B cell (primary cell): ENCODE measurements around the gene ZNF280C. TPM values are rescaled to one million over a fixed set of nuclear protein-coding genes. Genes with fewer than 3 reads are reported as not detected.

Experiments
- ATAC-seq: fragments of 200-7000 bp; cut with Tn5 transposase; one replicate; pipeline ENCODE4 v1.10.0; 2021; ENCODE audit warnings: low read depth, mild to moderate bottlenecking, moderate number of reproducible peaks, moderate library complexity
- CTCF ChIA-PET: fragments of 350-600 bp; sonication (Branson Sonifier 250); formaldehyde crosslinking; loops from one replicate; lab custom pipeline; 2021; ENCODE audit warnings: antibody characterized with exemption, inconsistent platforms; lab: Charles Lee
- POLR2A ChIA-PET: fragments of 350-600 bp; sonication (Branson Sonifier 250); formaldehyde crosslinking; loops from one replicate; lab custom pipeline; 2021; ENCODE audit warnings: antibody characterized with exemption; lab: Charles Lee
- DNase-seq: peaks from one replicate; pipeline ENCODE4 v3.0.0; 2013
- H2AFZ ChIP-seq: 2 replicates; pipeline ENCODE4 v1.6.1; 2012; ENCODE audit warnings: mild to moderate bottlenecking, low read depth, low read length; ENCODE audit not compliant: insufficient read depth, poor library complexity, severe bottlenecking
- H3K27ac ChIP-seq, 2 donors: 1 replicate in 1 of 2; 2 replicates in 1 of 2; pipeline ENCODE4 v1.5.1; 2012 to 2013; ENCODE audit warnings: low read length in 2 of 2, mild to moderate bottlenecking in 2 of 2, moderate library complexity in 1 of 2
- H3K27me3 ChIP-seq, 4 experiments: fragments of 200-600 bp in 1 of 4; sonication (generic) in 1 of 4; replicated peaks in 1 of 4; 1 replicate in 2 of 4; 2 replicates in 2 of 4; pipeline versions ENCODE4 v1.6.1 to v1.7.0; 2013 to 2016; ENCODE audit warnings: low read length in 3 of 4, mild to moderate bottlenecking in 2 of 4, mixed read lengths in 1 of 4, moderate library complexity in 1 of 4; ENCODE audit not compliant: insufficient read depth in 4 of 4, control insufficient read depth in 3 of 4; ENCODE audit errors: control extremely low read depth in 1 of 4
- H3K36me3 ChIP-seq, 2 experiments: replicated peaks in 1 of 2; 1 replicate in 1 of 2; 2 replicates in 1 of 2; pipeline versions ENCODE4 v1.6.1 to v1.7.1; 2013; ENCODE audit warnings: low read length in 1 of 2; ENCODE audit not compliant: insufficient read depth in 2 of 2, control insufficient read depth in 1 of 2; ENCODE audit errors: control extremely low read depth in 1 of 2, extremely low read depth in 1 of 2
- H3K4me1 ChIP-seq, 2 donors: fragments of 200-600 bp in 1 of 2; sonication (generic) in 1 of 2; 1 replicate in 1 of 2; 2 replicates in 1 of 2; pipeline versions ENCODE4 v1.5.1 to v1.6.1; 2013 to 2017; ENCODE audit warnings: low read length in 2 of 2; ENCODE audit not compliant: control insufficient read depth in 2 of 2, insufficient read depth in 2 of 2
- H3K4me2 ChIP-seq: replicated peaks from 2 replicates; pipeline ENCODE3; 2012; ENCODE audit warnings: mild to moderate bottlenecking, low read depth, low read length; ENCODE audit not compliant: poor library complexity, severe bottlenecking
- H3K4me3 ChIP-seq, 5 experiments: fragments of 200-600 bp in 1 of 5; sonication (generic) in 1 of 5; 1 replicate in 3 of 5; 2 replicates in 2 of 5; pipeline versions ENCODE4 v1.5.1 to v1.7.0; 2011 to 2016; ENCODE audit warnings: low read length in 4 of 5, mild to moderate bottlenecking in 4 of 5, low read depth in 2 of 5, control low read depth in 1 of 5, moderate library complexity in 1 of 5; ENCODE audit not compliant: insufficient read depth in 1 of 5; ENCODE audit errors: control extremely low read depth in 1 of 5, extremely low read depth in 1 of 5
- H3K79me2 ChIP-seq: fragments of 200-600 bp; sonication (generic); one replicate; pipeline ENCODE4 v1.6.0; 2016; ENCODE audit warnings: low read length; ENCODE audit not compliant: control insufficient read depth, insufficient read depth
- H3K9ac ChIP-seq: fragments of 200-600 bp; sonication (generic); 2 replicates; pipeline ENCODE4 v1.6.1; 2017; ENCODE audit warnings: mild to moderate bottlenecking, low read length, moderate library complexity
- H3K9me3 ChIP-seq, 3 donors: one replicate each; pipeline versions ENCODE4 v1.6.1 to v1.7.1; 2013; ENCODE audit warnings: low read length in 2 of 3; ENCODE audit not compliant: control insufficient read depth in 2 of 3, insufficient read depth in 1 of 3; ENCODE audit errors: control extremely low read depth in 1 of 3
- H4K20me1 ChIP-seq: 2 replicates; pipeline ENCODE4 v1.6.0; 2012; ENCODE audit warnings: mild to moderate bottlenecking, low read length; ENCODE audit not compliant: insufficient read depth, control insufficient read depth, poor library complexity, severe bottlenecking
- H3K27ac Mint-ChIP-seq: one replicate; pipeline ENCODE4 v1.8.0; 2021; ENCODE audit warnings: mixed read lengths
- H3K27me3 Mint-ChIP-seq: one replicate; pipeline ENCODE4 v1.8.0; 2021; ENCODE audit warnings: mixed read lengths
- H3K4me1 Mint-ChIP-seq: one replicate; pipeline ENCODE4 v1.8.0; 2021; ENCODE audit warnings: mixed read lengths
- H3K4me3 Mint-ChIP-seq: one replicate; pipeline ENCODE4 v1.8.0; 2021; ENCODE audit warnings: mixed read lengths
- H3K9me3 Mint-ChIP-seq: one replicate; pipeline ENCODE4 v1.8.0; 2022; ENCODE audit warnings: mixed read lengths; ENCODE audit not compliant: insufficient read depth
- EZH2 ChIP-seq: IDR thresholded peaks from 2 replicates; pipeline ENCODE4 v1.6.1; 2012; ENCODE audit warnings: borderline replicate concordance, low read depth, mild to moderate bottlenecking, moderate library complexity, low read length; ENCODE audit not compliant: insufficient read depth, poor library complexity, severe bottlenecking
- WGBS: methylation state at CpG from one replicate; pipeline ENCODE4 v1.1.5; 2013; ENCODE audit warnings: missing lambda C conversion rate; ENCODE audit not compliant: insufficient coverage; 5-methylcytosine and 5-hydroxymethylcytosine counted together
- intact Hi-C: fragments of 100-400 bp; cut with micrococcal nuclease; formaldehyde crosslinking; loops from one replicate; pipeline ENCODE4 v1.10.0; 2022
- polyA plus RNA-seq: library from polyadenylated mRNA; depleted of rRNA; stranded (reverse); fragments of >200 nt; gene quantifications from 2 replicates; pipeline ENCODE4 v1.2.3, GENCODE V29; 2012
- total RNA-seq, 2 donors: library from RNA; stranded (reverse); fragments of 120-200 nt in 1 of 2; gene quantifications; 1 replicate in 1 of 2; 2 replicates in 1 of 2; pipeline versions ENCODE4 v1.2.3 to v1.2.4, GENCODE V29; 2013 to 2022
- TF ChIP-seq, protein P1 (sequence below): fragments of 200-600 bp; IDR thresholded peaks from one replicate; pipeline ENCODE4 v1.8.0; 2022; ENCODE audit warnings: antibody characterized with exemption, mild to moderate bottlenecking

The ZNF280C gene
- total and polyA plus RNA-seq, 2 donors (not counting 1 experiment from before 2014, with no cell fraction given) = 2.3 to 7.0 TPM

DNA sequence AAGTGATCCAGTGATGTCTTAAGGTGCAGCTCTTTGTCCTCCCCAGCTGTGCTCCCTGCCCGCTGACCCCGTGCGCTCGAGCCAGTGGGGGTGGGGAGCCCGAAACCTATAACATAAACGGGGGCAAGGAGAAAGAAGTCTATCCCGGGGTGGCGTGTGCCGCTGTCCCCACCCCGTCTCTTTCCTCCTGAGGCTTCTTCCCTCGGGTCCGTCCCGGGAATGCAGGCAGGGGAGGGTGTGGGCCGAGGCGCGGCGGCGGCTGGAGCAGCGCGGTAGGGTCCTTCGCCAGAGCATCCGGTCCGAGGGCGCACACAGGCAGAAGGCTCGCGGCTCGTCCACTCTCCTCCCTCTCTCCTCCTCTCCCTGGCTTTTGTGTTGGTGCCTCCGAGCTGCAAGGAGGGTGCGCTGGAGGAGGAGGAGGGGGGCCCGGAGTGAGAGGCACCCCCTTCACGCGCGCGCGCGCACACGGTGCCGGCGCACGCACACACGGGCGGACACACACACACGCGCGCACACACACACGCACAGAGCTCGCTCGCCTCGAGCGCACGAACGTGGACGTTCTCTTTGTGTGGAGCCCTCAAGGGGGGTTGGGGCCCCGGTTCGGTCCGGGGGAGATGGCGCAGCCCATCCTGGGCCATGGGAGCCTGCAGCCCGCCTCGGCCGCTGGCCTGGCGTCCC lies 97.1 kb downstream of the ZNF280C start, which contains the start of gene RAB33A:
Gene RAB33A, plus strand, starts transcription at position 517 of the 681 bp plus-strand sequence. Its CDS starts 101 bp downstream, at position 618.
- POLR2A ChIA-PET = interaction anchor here (0.9 kb wide), 1 partner anchor 63 kb away, joined by 3 read pairs; no protein-coding TSS in a partner anchor
- Histone ChIP-seq H3K4me2 (peak within 1 kb of the TSS; percentile 88), H3K4me1 (peaks cover 27 to 49% of the 10 kb centered on the region in 2 donors), H3K27me3 (no peaks in the 10 kb centered on the region), H3K36me3 (no peaks in the 10 kb centered on the region), H4K20me1 (no peaks in the 10 kb centered on the region), H3K27ac (peak within 1 kb of the TSS in 1 of 2 donors; percentile 18), H3K4me3 (peak within 1 kb of the TSS; percentile 40 to 74 (median 68)), H3K9me3 (no peaks in the 10 kb centered on the region), H3K9ac (peak within 1 kb of the TSS; percentile 70), H2AFZ (peak within 1 kb of the TSS; percentile 82), H3K79me2 (peaks cover 6% of the 10 kb centered on the region)
- no peaks in the 10 kb centered on the region for H3K27me3 Mint-ChIP-seq
- peaks cover 51% of the 10 kb centered on the region for H3K4me1 Mint-ChIP-seq
- 0% methylated on average over 18 of the region's 61 CpGs for WGBS
- peak within 1 kb of the TSS; percentile 86 for H3K27ac Mint-ChIP-seq
- H3K4me3 Mint-ChIP-seq = peak within 1 kb of the TSS; percentile 91
- TF ChIP-seq EZH2 = no peak
- TF ChIP-seq, protein P1, sequence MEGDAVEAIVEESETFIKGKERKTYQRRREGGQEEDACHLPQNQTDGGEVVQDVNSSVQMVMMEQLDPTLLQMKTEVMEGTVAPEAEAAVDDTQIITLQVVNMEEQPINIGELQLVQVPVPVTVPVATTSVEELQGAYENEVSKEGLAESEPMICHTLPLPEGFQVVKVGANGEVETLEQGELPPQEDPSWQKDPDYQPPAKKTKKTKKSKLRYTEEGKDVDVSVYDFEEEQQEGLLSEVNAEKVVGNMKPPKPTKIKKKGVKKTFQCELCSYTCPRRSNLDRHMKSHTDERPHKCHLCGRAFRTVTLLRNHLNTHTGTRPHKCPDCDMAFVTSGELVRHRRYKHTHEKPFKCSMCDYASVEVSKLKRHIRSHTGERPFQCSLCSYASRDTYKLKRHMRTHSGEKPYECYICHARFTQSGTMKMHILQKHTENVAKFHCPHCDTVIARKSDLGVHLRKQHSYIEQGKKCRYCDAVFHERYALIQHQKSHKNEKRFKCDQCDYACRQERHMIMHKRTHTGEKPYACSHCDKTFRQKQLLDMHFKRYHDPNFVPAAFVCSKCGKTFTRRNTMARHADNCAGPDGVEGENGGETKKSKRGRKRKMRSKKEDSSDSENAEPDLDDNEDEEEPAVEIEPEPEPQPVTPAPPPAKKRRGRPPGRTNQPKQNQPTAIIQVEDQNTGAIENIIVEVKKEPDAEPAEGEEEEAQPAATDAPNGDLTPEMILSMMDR = no peak
- ATAC-seq (peak; percentile 29), DNase-seq (peak; percentile 64)
- CTCF ChIA-PET = interaction anchor here (1.9 to 3.4 kb wide), 2 partner anchors 20 to 91 kb away, joined by 7 to 17 read pairs; no protein-coding TSS in a partner anchor
- H3K9me3 Mint-ChIP-seq = no peaks in the 10 kb centered on the region
- intact Hi-C loops = loop anchor here (5.0 kb wide), 1 partner anchor 96 kb away; the partner anchor contains the start of gene ZNF280C
